Measurements from ENCODE around the gene CYP19A1. TPM values are rescaled to one million over a fixed set of nuclear protein-coding genes. Genes with fewer than 3 reads are reported as not detected.

CYP19A1 gene
- polyA plus RNA-seq, 1 experiment: not detected

- POLR2A ChIA-PET: no interaction called here
- Histone ChIP-seq H3K9me3 (ENCODE audit: control insufficient read depth, insufficient read depth, low read length) (no peaks in the 10 kb centered on the region), H3K4me3 (ENCODE audit: low read depth, low read length) (no peak overlapping the region), H3K27me3 (ENCODE audit: control insufficient read depth, insufficient read depth, low read length) (peaks cover 40% of the 10 kb centered on the region), H3K27ac (ENCODE audit: low read depth, low read length) (no peak overlapping the region)
- no peak for DNase-seq (ENCODE audit: low read depth, low spot score)
- no peak for TF ChIP-seq CTCF (IDR thresholded peaks at IDR 0.05; ENCODE audit: low read depth, low read length)
- CTCF ChIA-PET: no interaction called here
Observed at GRCh38 chr15:51325167-51325566, 13.2 kb downstream of the CYP19A1 start.

- Histone ChIP-seq H3K9me3 (ENCODE audit: control insufficient read depth, insufficient read depth, low read length) (no peaks in the 10 kb centered on the region), H3K27ac (ENCODE audit: low read depth, low read length) (no peak overlapping the region), H3K4me3 (ENCODE audit: low read depth, low read length) (no peak overlapping the region), H3K27me3 (ENCODE audit: control insufficient read depth, insufficient read depth, low read length) (peaks cover 35% of the 10 kb centered on the region)
- CTCF ChIA-PET: no interaction called here
- DNase-seq (ENCODE audit: low read depth, low spot score): no peak
- TF ChIP-seq CTCF (IDR thresholded peaks at IDR 0.05; ENCODE audit: low read depth, low read length): no peak
- POLR2A ChIA-PET: no interaction called here
Observed at GRCh38 chr15:51323749-51324148, 14.6 kb downstream of the CYP19A1 start.

- no peak for DNase-seq (ENCODE audit: low read depth, low spot score)
- ChIA-PET POLR2A (interaction anchor here (1.0 kb wide), 1 partner anchor 10 kb away, joined by 3 read pairs; no protein-coding TSS in a partner anchor), CTCF (no interaction called here)
Observed at GRCh38 chr15:51322621-51323296, 15.6 kb downstream of the CYP19A1 start.

GRCh38 chr15:51321316-51321715 is 17.1 kb downstream of the CYP19A1 start:
- no peak for TF ChIP-seq CTCF (IDR thresholded peaks at IDR 0.05; ENCODE audit: low read depth, low read length)
- POLR2A ChIA-PET: no interaction called here
- CTCF ChIA-PET: interaction anchor here (1.1 kb wide), 1 partner anchor 158 kb away, joined by 3 read pairs; no protein-coding TSS in a partner anchor

More at GRCh38 chr15:51322621-51323296, 15.6 kb downstream of the CYP19A1 start:
- no peak for TF ChIP-seq CTCF (IDR thresholded peaks at IDR 0.05; ENCODE audit: low read depth, low read length)
- H3K27me3 ChIP-seq (ENCODE audit: control insufficient read depth, insufficient read depth, low read length): peaks cover 33% of the 10 kb centered on the region
- no peak overlapping the region for H3K4me3 ChIP-seq (ENCODE audit: low read depth, low read length)
- H3K27ac ChIP-seq (ENCODE audit: low read depth, low read length): no peak overlapping the region
- no peaks in the 10 kb centered on the region for H3K9me3 ChIP-seq (ENCODE audit: control insufficient read depth, insufficient read depth, low read length)

GRCh38 chr15:51320843-51321242 is 17.6 kb downstream of the CYP19A1 start:
- H3K4me3 ChIP-seq (ENCODE audit: low read depth, low read length): no peak overlapping the region
- H3K9me3 ChIP-seq (ENCODE audit: control insufficient read depth, insufficient read depth, low read length): no peaks in the 10 kb centered on the region
- peaks cover 28% of the 10 kb centered on the region for H3K27me3 ChIP-seq (ENCODE audit: control insufficient read depth, insufficient read depth, low read length)
- POLR2A ChIA-PET: interaction anchor here (0.5 kb wide), 1 partner anchor 675 kb away, joined by 3 read pairs; no protein-coding TSS in a partner anchor
- no peak for DNase-seq (ENCODE audit: low read depth, low spot score)
- CTCF ChIA-PET: interaction anchor here (1.1 kb wide), 1 partner anchor 158 kb away, joined by 3 read pairs; no protein-coding TSS in a partner anchor
- no peak for TF ChIP-seq CTCF (IDR thresholded peaks at IDR 0.05; ENCODE audit: low read depth, low read length)
- no peak overlapping the region for H3K27ac ChIP-seq (ENCODE audit: low read depth, low read length)

More at GRCh38 chr15:51321316-51321715, 17.1 kb downstream of the CYP19A1 start:
- H3K9me3 ChIP-seq (ENCODE audit: control insufficient read depth, insufficient read depth, low read length): no peaks in the 10 kb centered on the region
- H3K27ac ChIP-seq (ENCODE audit: low read depth, low read length): no peak overlapping the region
- peaks cover 28% of the 10 kb centered on the region for H3K27me3 ChIP-seq (ENCODE audit: control insufficient read depth, insufficient read depth, low read length)
- no peak overlapping the region for H3K4me3 ChIP-seq (ENCODE audit: low read depth, low read length)
- no peak for DNase-seq (ENCODE audit: low read depth, low spot score)
